ENCODE data around the gene ABHD3.
"Not testable (repeated sequence)": the region's sequence is repeated elsewhere in the genome, so short reads cannot be mapped to it uniquely, and the experiment has no call there.

Gene ABHD3

DNA sequence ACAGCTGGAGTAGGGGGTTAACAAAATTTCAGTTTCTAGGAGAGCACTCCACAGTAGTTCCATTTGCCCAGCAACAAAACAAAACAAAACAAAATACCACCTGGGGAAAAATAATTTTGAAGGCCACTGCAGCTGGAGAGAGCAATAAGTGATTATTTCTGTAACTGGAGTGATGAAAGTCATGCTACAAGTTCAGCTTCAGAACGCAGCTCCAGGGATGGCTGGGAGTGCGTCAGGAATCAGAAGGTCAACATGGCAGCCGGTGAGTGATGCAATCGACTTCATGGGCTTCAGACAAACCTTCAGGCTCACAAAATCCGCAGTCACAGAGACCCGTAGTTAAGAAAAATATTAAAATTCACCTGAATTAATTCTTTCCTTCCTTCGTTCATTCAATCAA is 41.0 kb downstream of the ABHD3 start:
- DNase-seq (ENCODE audit: insufficient read length, low spot score) (no peak), FAIRE-seq (no peak)
- TF ChIP-seq, protein P1, sequence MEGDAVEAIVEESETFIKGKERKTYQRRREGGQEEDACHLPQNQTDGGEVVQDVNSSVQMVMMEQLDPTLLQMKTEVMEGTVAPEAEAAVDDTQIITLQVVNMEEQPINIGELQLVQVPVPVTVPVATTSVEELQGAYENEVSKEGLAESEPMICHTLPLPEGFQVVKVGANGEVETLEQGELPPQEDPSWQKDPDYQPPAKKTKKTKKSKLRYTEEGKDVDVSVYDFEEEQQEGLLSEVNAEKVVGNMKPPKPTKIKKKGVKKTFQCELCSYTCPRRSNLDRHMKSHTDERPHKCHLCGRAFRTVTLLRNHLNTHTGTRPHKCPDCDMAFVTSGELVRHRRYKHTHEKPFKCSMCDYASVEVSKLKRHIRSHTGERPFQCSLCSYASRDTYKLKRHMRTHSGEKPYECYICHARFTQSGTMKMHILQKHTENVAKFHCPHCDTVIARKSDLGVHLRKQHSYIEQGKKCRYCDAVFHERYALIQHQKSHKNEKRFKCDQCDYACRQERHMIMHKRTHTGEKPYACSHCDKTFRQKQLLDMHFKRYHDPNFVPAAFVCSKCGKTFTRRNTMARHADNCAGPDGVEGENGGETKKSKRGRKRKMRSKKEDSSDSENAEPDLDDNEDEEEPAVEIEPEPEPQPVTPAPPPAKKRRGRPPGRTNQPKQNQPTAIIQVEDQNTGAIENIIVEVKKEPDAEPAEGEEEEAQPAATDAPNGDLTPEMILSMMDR (IDR thresholded peaks at IDR 0.05; ENCODE audit: insufficient read depth, missing control alignments) = no peak

DNA sequence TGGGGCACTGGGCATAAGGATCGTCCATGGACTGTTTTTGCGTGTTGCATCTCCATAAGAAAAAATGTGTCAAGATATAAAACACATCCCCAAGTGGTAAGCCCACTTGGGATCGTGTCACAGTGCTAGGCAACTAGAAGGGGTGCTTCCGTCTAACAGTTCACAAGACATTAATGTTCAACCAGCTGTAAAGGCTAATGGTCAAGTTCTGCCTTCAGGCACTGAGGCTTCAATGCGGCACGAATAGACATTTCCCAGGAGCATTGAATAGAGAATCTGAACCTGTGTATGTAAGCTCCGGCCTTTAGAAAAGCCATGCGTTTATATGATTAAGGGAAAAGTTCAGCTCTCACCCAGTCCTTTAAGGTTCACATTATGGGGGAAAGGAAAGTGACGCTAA is 42.0 kb downstream of the ABHD3 start:
- DNase-seq (ENCODE audit: insufficient read length, low spot score) = no peak
- TF ChIP-seq, protein P1 (IDR thresholded peaks at IDR 0.05; ENCODE audit: insufficient read depth, missing control alignments) = no peak
- no peak for FAIRE-seq

DNA sequence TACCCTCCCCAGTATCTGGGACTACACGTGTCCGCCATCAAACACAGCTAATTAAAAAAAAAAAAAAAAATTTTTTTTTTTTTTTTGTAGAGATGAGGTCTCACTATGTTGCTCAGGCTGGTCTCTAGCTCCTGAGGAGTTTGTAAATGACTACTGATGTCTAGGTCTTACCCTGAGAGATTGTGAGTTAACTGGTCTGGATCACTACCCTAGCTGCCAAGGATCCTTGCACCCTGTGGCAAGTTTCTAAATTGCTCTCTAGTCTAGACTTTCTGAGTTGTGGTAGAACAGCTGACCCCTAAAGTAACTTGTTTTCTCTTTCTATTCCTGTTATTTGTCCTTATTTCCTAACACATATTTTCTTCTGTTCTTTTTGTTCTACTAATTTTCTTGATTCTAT is 44.5 kb downstream of the ABHD3 start:
- DNase-seq (ENCODE audit: insufficient read length, low spot score) (no peak), FAIRE-seq (no peak)
- TF ChIP-seq, protein P1 (IDR thresholded peaks at IDR 0.05; ENCODE audit: insufficient read depth, missing control alignments) = no peak

DNA sequence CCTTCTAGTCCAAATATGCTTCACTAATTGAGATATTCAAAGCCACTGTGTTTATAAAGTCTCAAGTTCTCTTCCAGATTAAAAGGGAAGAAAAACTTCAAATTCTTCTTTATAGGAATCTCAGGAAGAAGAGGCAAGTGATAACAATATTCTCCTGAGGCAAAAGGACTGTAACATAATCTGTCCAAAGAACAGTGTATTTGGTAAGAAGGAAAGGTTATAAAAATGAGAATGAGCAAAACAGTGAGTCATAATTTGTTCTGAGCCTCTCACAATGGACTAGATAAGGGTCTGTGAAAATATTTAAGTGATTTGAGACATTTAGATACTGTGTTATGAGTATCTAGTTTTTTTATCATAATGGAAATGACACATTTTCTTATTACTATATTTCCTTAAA is 48.2 kb downstream of the ABHD3 start:
- TF ChIP-seq, protein P1 (IDR thresholded peaks at IDR 0.05; ENCODE audit: insufficient read depth, missing control alignments) = no peak
- FAIRE-seq (no peak), DNase-seq (ENCODE audit: insufficient read length, low spot score) (no peak)

DNA sequence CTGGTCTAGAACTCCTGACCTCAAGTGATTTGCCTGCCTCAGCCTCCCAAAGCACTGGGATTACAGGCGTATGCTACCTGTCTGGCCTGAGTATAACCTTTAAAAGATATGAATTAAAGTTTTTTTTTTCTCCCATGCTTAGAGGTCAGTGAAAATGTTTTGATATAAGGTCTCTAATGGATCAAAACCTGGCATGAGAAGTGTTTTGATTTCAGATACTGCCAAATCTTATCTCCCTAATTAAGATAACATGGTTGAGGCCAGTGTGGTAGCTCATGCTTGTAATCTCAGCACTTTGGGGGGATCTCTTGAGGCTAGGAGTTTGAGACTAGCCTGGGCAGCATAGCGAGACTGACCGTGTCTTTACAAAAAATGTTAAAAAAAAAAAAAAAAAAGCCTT is 51.2 kb downstream of the ABHD3 start:
- FAIRE-seq (no peak), DNase-seq (ENCODE audit: insufficient read length, low spot score) (no peak)
- TF ChIP-seq, protein P1 (IDR thresholded peaks at IDR 0.05; ENCODE audit: insufficient read depth, missing control alignments) = no peak

DNA sequence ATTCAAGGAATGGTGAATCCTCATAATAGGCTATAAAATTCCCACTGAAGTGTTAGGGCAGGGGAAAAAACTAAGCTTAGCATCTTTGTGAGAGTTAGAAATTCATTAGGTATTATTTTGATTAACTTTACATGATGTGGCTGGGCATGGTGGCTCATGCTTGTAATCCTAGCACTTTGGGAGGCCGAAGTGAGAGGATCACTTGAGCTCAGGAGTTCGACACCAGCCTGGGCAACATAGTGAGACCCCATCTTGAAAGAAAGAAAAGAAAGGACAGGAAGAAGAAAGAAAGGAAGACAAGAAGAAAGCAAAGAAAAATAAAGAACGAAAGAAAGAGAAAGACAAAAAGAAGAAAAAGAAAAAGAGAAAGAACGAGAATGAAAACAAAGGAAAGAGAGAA is 52.5 kb downstream of the ABHD3 start:
- FAIRE-seq (no peak), DNase-seq (ENCODE audit: insufficient read length, low spot score) (no peak)
- TF ChIP-seq, protein P1 (IDR thresholded peaks at IDR 0.05; ENCODE audit: insufficient read depth, missing control alignments) = no peak

DNA sequence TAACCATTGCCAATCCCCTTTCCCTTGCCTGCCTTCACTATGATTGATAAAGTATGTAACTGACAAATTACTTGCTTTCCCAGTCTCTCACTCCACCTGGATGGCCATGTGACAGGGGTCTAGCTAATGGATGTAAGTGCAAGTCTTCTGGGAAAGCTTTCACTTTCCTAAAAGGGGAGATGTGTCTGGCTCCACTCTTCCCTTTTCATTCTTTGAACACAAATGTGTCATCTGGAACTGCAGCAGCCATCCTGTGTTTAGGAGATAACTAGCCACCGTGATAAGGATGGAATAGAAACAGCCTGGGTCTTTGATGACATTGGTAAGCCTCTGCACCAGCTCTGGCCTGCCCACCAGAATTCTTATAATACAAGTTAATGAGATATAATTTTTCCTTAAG is 54.3 kb downstream of the ABHD3 start:
- FAIRE-seq (no peak), DNase-seq (ENCODE audit: insufficient read length, low spot score) (no peak)
- TF ChIP-seq, protein P1 (IDR thresholded peaks at IDR 0.05; ENCODE audit: insufficient read depth, missing control alignments) = no peak

DNA sequence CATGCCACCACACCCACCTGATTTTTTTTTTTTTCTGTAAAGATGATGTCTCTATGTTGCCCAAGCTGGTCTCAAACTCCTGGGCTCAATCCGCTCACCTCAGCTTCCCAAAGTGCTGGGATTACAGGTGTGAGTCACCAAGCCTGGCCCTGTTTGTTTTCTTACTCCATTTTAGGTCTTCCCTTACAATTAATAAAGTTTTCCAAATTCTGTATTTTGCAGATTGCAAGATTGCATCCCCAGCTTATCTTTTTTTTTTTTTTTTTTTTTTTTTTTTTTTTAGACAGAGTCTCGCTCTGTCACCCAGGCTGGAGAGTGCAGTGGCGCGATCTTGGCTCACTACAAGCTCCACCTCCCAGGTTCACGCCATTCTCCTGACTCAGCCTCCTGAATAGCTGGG is 64.2 kb downstream of the ABHD3 start:
- DNase-seq (ENCODE audit: insufficient read length, low spot score); FAIRE-seq: not testable (repeated sequence)

Measured in D721Med (cell line).